MM.1S (cell line): ENCODE measurements around the gene OR14I1.

Experiments used
- DNase-seq: peaks from one replicate; pipeline ENCODE4 v3.0.0-alpha.2; 2015
- H2AFZ ChIP-seq: fragments of 300-600 bp; sonication (generic); 2 replicates; pipeline ENCODE4 v1.6.0; 2016; ENCODE audit warnings: antibody characterized with exemption, low read length
- H3F3A ChIP-seq: fragments of 300-600 bp; sonication (generic); 2 replicates; pipeline ENCODE4 v1.6.1; 2016; ENCODE audit warnings: mild to moderate bottlenecking, antibody characterized with exemption, low read length, moderate library complexity, mixed read lengths; ENCODE audit not compliant: insufficient read depth
- H3K27ac ChIP-seq: fragments of 300-600 bp; sonication (generic); 2 replicates; pipeline ENCODE4 v1.5.1; 2016; ENCODE audit warnings: mild to moderate bottlenecking, low read length
- H3K27me3 ChIP-seq: fragments of 300-600 bp; sonication (generic); replicated peaks from 2 replicates; pipeline ENCODE4 v1.6.0; 2016; ENCODE audit warnings: low read length; ENCODE audit not compliant: insufficient read depth
- H3K36me3 ChIP-seq: fragments of 300-600 bp; sonication (generic); replicated peaks from 2 replicates; pipeline ENCODE4 v1.6.1; 2016; ENCODE audit warnings: mild to moderate bottlenecking, low read length, mixed read lengths; ENCODE audit not compliant: insufficient read depth
- H3K4me1 ChIP-seq: fragments of 300-600 bp; sonication (generic); 2 replicates; pipeline ENCODE4 v1.6.1; 2016; ENCODE audit warnings: low read length, mixed read lengths
- H3K4me2 ChIP-seq: fragments of 300-600 bp; sonication (generic); 2 replicates; pipeline ENCODE4 v1.6.0; 2016; ENCODE audit warnings: low read depth, low read length
- H3K4me3 ChIP-seq: fragments of 300-600 bp; sonication (generic); 2 replicates; pipeline ENCODE4 v1.5.1; 2016; ENCODE audit warnings: low read length, mixed read lengths
- H3K79me2 ChIP-seq: fragments of 300-600 bp; sonication (generic); 2 replicates; pipeline ENCODE4 v1.6.1; 2016; ENCODE audit warnings: mixed run types, low read length, mixed read lengths
- H3K9ac ChIP-seq: fragments of 300-600 bp; sonication (generic); 2 replicates; pipeline ENCODE4 v1.6.1; 2016; ENCODE audit warnings: low read length, mixed read lengths
- H3K9me2 ChIP-seq: fragments of 300-600 bp; sonication (generic); replicated peaks from 2 replicates; pipeline ENCODE4 v1.6.1; 2016; ENCODE audit warnings: mild to moderate bottlenecking, low read length, mixed read lengths; ENCODE audit not compliant: insufficient read depth
- H3K9me3 ChIP-seq: fragments of 300-600 bp; sonication (generic); replicated peaks from 2 replicates; pipeline ENCODE4 v1.6.1; 2016; ENCODE audit warnings: mild to moderate bottlenecking, low read length, mixed read lengths; ENCODE audit not compliant: insufficient read depth
- H4K20me1 ChIP-seq: fragments of 300-600 bp; sonication (generic); 2 replicates; pipeline ENCODE4 v1.6.1; 2016; ENCODE audit warnings: mild to moderate bottlenecking, low read length, moderate library complexity, mixed read lengths; ENCODE audit not compliant: insufficient read depth
- CTCF ChIP-seq: fragments of 300-600 bp; sonication (generic); IDR thresholded peaks from 2 replicates; pipeline ENCODE4 v1.5.1; 2016; ENCODE audit warnings: antibody characterized with exemption, low read length, mixed read lengths
- EZH2 ChIP-seq: fragments of 300-600 bp; sonication (generic); optimal IDR thresholded peaks from 2 replicates; pipeline ENCODE3; 2017; ENCODE audit warnings: low read depth, mild to moderate bottlenecking, antibody characterized with exemption, low read length, mixed read lengths
- EZH2phosphoT487 ChIP-seq: fragments of 300-600 bp; sonication (generic); IDR thresholded peaks from 2 replicates; pipeline ENCODE4 v1.6.1; 2018; ENCODE audit warnings: antibody characterized with exemption, low read length

The OR14I1 gene

GRCh38 chr1:248739572-248740205 is 37.1 kb upstream of the OR14I1 start:
- H3K9me3 ChIP-seq: no peaks in the 10 kb centered on the region
- no peaks in the 10 kb centered on the region for H3K9me2 ChIP-seq
- H2AFZ ChIP-seq: peak overlapping the region; percentile 25; the same call in 1 of the 2 replicates
- TF ChIP-seq EZH2: no peak
- no peak for TF ChIP-seq CTCF
- no peak for TF ChIP-seq EZH2phosphoT487
- no peak overlapping the region for H3K4me3 ChIP-seq
- no peaks in the 10 kb centered on the region for H3F3A ChIP-seq
- H3K27ac ChIP-seq: no peak overlapping the region
- H3K4me2 ChIP-seq: no peak overlapping the region
- 0 out of 2 replicates have a peak, but pooled peaks cover 8% of the 10 kb centered on the region for H3K4me1 ChIP-seq
- no peaks in the 10 kb centered on the region for H3K27me3 ChIP-seq
- H4K20me1 ChIP-seq: no peaks in the 10 kb centered on the region
- peak; percentile 37 for DNase-seq
- no peaks in the 10 kb centered on the region for H3K36me3 ChIP-seq
- H3K79me2 ChIP-seq: no peaks in the 10 kb centered on the region
- no peak overlapping the region for H3K9ac ChIP-seq

DNA sequence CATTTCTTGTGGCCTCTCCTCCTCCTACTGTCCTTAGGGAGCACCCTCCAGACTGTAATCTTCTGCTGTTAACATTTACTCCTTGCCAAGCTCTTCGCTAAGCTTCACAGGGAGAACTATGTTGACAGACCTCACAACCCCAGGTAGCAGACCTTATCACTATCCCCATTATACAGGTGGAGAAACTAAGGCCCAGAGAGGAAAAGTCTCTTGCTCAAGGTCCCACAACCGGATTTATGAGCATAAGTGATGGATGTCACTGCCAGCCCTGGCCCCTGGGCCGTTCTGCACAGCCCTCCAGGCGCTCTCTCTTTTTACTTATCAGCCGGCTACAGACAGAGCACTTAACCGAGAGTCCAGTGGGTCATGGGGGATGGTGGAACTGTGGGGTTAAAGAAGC is 34.9 kb upstream of the OR14I1 start:
- no peak overlapping the region for H3K4me3 ChIP-seq
- no peaks in the 10 kb centered on the region for H3K9me3 ChIP-seq
- 0 out of 2 replicates have a peak, but pooled peaks cover 8% of the 10 kb centered on the region for H3K4me1 ChIP-seq
- no peak for TF ChIP-seq EZH2
- no peak for TF ChIP-seq EZH2phosphoT487
- TF ChIP-seq CTCF: no peak
- H3K27ac ChIP-seq: no peak overlapping the region
- no peak for DNase-seq
- no peaks in the 10 kb centered on the region for H3K36me3 ChIP-seq
- H3K27me3 ChIP-seq: no peaks in the 10 kb centered on the region
- no peak overlapping the region for H3K9ac ChIP-seq
- H3K4me2 ChIP-seq: no peak overlapping the region
- H3K9me2 ChIP-seq: no peaks in the 10 kb centered on the region
- no peaks in the 10 kb centered on the region for H4K20me1 ChIP-seq
- no peak overlapping the region for H2AFZ ChIP-seq
- H3F3A ChIP-seq: no peaks in the 10 kb centered on the region
- no peaks in the 10 kb centered on the region for H3K79me2 ChIP-seq

- DNase-seq: no peak
- H3K4me1 ChIP-seq: 0 out of 2 replicates have a peak, but pooled peaks cover 8% of the 10 kb centered on the region
- H3K27me3 ChIP-seq: no peaks in the 10 kb centered on the region
- no peak overlapping the region for H3K9ac ChIP-seq
- no peak overlapping the region for H3K4me3 ChIP-seq
- no peaks in the 10 kb centered on the region for H3K9me3 ChIP-seq
- H3K36me3 ChIP-seq: no peaks in the 10 kb centered on the region
- no peak overlapping the region for H3K4me2 ChIP-seq
- no peak overlapping the region for H3K27ac ChIP-seq
- H3K79me2 ChIP-seq: no peaks in the 10 kb centered on the region
- TF ChIP-seq CTCF (no peak), EZH2phosphoT487 (no peak), EZH2 (no peak)
- no peaks in the 10 kb centered on the region for H3F3A ChIP-seq
- H4K20me1 ChIP-seq: no peaks in the 10 kb centered on the region
- H3K9me2 ChIP-seq: no peaks in the 10 kb centered on the region
- H2AFZ ChIP-seq: no peak overlapping the region
These were observed 34.4 kb upstream of the OR14I1 start for GRCh38 chr1:248736977-248737376.
